CD4-positive, alpha-beta T cell treated with Interleukin-2 at 100 ng/mL for 4 hours (primary cell): Measurements from ENCODE around the gene ENC1.

Experiments
- DNase-seq: peaks from one replicate; pipeline ENCODE4 v3.0.0-alpha.2; 2020; ENCODE audit warnings: low spot score

Gene ENC1

GRCh38 chr5:74631081-74631953 lies 9.2 kb downstream of the ENC1 start:
- DNase-seq = peak; percentile 52

DNA sequence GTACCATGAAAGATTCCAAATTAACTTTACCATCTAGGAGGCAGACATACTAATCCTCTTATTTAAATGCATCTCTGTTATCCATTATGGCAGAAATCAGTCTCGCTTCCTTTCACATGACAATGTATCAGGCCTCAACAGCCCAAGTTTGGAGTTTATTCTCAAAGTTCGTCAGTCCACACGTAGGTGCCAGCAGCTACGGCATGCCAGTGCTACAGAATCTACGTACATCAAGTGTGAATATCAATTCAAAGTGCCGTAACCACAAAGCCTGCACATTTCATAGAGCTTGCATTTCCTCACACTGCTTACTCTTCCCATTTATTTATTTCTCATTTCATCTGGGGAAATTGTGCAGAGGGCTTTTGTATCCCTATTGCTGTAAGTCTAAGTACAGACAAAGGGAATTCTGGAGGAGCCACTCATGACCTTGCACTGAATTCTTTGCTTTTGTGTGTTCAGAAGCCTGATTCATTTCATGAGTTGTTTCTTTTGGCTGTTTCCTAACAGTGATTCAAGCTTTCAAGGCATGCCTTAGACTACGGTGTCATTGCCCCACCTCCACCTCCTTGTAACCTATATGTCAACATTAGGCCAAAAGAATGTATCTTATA lies 10.0 kb downstream of the ENC1 start:
- DNase-seq = peak; percentile 8

GRCh38 chr5:74629326-74629725 lies 11.2 kb downstream of the ENC1 start:
- DNase-seq = no peak

- no peak for DNase-seq
These were observed 12.2 kb downstream of the ENC1 start for GRCh38 chr5:74628359-74628758.

- no peak for DNase-seq
These were observed 12.8 kb downstream of the ENC1 start for GRCh38 chr5:74627646-74628279.

GRCh38 chr5:74626386-74627222 lies 13.9 kb downstream of the ENC1 start:
- DNase-seq = no peak

DNA sequence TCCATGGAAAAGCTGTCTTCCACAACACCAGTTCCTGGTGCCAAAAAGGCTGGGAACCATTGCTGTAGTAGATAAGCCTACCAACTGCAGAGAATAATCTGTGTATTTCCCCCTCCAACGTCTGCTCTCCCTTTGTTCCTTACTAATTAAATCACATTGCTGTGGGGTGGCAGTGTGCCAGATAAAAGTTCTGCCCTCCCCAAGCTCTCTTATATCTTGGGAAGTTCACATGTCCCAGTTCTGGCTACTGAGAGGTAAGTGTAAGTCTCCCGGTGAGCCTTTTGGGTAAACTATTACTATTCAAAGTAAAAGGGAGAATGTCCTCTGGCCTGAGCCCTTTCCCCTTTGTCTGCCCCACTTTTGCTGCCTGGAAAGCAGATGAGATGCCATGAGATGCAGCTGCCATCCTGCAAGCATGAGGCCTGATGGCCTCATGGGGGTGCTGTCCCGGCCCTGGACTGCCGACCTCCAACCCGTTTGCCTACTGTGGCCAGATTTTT lies 14.7 kb downstream of the ENC1 start:
- no peak for DNase-seq

DNA sequence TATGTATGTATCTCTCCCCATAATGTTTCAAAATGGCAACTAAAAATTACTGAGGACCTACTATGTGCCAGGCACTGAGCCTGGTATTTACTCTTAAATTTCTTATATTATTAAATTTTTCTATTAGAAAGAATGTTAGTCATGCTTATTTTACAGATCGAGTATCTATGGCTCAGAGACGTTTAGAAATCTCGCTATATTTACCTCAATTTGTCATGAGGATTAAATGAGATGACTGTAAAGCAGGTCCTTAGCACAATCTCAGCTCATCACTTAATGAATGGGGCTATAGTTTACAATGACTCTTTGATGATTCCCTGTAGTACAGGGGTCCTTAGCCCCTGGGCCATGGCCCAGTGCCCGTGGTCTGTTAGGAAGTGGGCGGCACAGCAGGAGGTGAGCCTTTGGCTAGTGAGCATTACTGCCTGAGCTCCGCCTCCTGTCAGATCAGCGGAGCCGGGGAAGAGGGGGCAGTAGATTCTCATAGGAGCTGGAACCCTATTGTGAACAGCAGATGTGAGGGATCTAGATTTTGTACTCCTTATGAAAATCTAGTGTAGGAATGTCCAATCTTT lies 15.5 kb downstream of the ENC1 start:
- no peak for DNase-seq

GRCh38 chr5:74624501-74624900 lies 16.0 kb downstream of the ENC1 start:
- DNase-seq = no peak

GRCh38 chr5:74623748-74624408 lies 16.6 kb downstream of the ENC1 start:
- DNase-seq = no peak

- no peak for DNase-seq
These were observed 17.4 kb downstream of the ENC1 start for GRCh38 chr5:74623006-74623611.

DNA sequence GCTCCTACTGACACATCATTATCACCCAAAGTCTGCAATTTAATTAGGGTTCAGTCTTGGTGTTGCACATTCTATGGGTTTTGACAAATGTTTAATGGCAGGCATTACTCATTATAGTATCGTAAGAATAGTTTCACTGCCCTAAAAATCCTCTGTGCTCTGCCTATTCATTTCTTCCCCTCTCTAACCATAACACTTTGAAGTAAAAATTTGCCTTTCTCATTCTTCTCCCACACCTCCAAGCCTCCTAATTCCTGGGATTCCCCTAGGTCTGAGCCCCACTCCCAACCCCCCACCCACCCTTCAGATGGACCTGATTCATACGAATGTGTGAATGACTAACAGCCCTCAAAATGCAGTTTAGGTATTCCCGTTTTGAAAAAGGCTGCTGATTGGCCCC lies 18.4 kb downstream of the ENC1 start:
- DNase-seq = no peak

- DNase-seq = no peak
These were observed 19.0 kb downstream of the ENC1 start for GRCh38 chr5:74621492-74621891.

- DNase-seq = no peak
These were observed 21.2 kb downstream of the ENC1 start for GRCh38 chr5:74619308-74619707.

DNA sequence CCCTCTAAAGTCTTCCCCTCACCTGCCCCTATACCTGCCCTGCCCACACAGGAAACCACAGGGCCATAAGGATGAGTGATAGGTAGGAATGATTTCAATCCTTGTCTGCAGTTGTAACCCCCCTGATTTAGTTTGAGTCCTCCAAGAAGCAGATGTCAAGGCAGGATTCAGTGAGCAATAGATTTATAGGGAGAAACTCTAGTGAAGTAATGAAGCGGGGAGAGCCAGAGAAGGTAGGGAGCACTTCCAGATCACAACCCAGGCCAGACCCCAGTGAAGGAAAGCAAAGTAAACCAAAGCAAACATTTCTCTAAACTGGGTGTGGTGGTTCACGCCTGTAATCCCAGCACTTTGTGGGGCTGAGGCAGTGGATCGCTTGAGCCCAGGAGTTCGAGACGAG lies 22.4 kb downstream of the ENC1 start:
- DNase-seq = no peak

GRCh38 chr5:74617202-74617601 lies 23.3 kb downstream of the ENC1 start:
- DNase-seq = no peak

DNA sequence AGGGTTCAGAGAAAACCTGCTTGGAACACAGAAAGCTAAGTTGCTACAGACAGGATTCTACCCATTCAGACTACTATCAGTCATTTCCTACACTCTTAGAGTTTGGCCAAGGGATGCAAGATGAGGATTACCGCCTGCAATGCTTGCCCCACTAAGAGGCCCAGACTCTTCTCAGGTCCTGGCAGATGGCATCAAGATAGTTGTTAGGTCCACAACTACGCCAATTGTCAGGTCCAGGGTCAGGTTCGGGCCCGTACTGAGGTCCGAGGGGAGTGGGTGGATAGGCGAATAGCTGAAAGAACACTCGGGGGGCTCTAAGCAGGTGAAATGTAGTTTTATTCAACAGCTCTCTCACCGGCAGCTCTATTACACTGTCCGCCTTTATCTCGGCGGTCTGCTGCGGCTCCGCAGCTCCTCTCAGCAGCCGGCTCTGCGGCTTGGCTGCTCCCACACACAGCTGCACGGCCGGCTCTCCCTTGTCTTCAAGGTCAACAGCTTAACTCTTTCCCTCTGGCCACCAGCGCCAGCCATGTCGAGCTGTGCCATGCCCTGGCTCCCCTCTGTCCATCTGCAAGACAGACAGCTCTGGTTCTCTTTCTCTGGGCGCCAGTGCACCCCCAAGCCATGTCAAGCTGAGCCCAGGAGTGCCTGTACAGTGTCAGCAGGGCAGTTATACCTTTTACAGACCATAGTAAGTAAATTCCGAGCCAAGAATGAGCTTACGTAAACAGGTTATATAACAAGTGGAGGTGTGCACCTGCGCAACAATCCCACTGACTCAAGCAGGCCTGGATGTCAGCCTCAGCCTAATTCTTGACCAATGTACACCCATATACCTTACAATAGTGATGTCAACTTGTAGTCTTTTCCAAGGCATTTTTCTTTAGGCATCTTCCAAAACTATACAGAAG lies 24.0 kb downstream of the ENC1 start:
- no peak for DNase-seq

DNA sequence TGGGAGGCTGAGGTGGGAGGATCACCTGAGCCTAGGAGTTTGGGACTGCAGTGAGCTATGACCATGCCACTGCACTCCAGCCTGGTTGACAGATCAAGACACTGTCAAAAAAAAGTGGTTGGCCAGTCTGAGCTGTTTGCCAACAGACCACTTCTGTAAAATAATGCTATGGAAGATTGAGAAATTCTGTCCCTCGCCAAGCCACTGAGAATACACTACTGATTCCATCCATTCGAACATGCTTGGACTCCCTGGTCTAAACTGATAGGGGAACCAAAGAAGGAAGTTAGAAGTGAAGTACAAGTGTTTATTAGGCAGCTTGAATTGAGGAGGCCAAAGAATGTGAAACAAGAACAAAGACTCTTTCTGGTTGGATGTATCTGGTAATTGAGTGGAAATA lies 27.2 kb downstream of the ENC1 start:
- DNase-seq = no peak

DNA sequence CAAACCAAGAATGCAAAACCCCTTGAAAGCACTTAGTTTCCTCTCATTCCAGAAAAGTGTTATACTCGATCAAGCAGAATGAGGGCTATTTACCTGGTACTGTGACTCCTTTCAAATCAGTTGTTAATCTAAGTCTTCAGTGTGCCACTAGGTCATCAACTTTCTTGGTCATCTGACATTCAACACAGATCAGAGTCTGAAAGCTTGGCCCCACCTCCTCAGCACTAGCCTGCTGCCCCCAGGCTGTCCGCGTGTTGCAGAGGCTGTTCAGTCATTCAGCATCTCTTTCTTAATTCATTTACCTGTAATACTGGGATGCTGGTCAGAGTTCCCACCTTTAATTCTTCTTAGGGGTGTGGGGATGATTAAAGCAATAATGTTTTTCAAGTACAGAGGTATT lies 28.5 kb downstream of the ENC1 start:
- no peak for DNase-seq
